GM20000 (cell line): ENCODE data around the gene BTBD2.

Source experiments
- DNase-seq: peaks from one replicate; pipeline ENCODE4 v3.0.0; 2012; ENCODE audit warnings: low spot score
- TF ChIP-seq, protein P1 (sequence below): IDR thresholded peaks from 2 replicates; pipeline ENCODE4 v1.5.1; 2012; ENCODE audit warnings: mild to moderate bottlenecking, control low read depth; ENCODE audit errors: extremely low read depth, missing control alignments

Gene BTBD2

DNA sequence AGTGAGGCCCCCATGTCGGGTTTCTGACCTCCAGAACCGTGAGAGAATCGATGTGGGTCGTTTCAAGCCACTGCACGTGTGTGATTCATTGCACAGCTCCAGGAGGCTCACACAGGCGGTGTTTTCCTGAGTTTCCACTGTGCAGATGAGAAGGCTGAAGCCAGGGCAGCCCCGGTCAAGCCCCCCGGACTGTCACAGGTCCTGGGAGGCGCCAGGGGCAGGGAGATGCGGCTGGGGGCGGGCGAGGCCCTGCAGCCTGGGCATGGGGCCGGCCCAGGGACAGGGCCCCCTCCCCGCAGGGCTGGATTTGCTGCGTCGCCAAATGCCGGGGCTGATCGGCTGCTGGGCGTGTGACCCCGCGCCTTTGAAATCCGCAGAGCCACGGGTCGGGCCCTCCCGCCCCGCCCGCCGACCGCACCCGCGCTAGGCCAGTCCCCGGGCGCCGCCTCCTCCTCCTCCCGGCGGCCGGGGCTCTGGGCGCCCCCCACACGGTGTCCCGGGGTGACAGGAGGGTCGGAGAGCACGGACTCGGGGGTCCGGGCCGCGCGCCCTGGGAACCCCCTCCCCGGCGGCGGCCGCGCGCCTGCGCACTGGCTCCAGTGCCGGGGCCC is 45.5 kb upstream of the BTBD2 start:
- no peak for DNase-seq

DNA sequence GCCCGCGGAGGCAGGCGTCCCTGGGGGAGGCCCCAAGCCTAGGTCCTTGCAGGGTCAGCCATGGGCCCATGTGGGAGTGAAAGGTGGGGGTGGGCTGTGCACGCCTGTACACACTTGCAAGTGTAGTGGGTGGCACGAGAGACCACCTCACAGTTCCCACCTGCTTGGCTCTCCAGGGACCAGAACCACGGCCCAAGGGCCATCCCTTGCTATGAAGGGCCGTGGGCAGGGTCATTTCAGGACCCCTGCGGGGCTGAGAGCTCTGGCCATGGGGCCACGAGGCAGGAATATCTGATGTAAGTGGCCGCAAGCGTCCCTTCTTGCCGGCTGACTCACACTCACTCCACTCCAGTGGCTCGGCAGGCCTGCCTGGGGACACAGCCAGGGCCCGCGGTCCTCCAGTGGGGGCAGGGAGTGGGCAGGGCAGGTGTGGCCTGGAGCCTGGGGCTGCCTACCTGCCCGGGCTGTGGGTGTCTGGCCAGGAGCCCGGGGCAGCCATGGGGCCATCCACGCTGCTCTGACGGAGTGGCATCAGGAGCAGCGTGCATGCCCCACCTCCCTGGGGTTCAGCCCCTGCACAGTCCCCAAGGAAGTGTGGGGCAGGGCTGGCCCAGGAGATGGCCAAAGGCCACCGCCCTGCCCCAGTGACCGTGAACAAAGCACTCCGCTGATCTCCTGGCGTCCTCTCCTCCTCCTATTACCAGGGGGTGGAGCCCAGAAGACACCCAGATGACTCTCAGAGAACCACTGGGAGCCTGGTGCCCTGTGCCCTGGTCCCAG is 44.1 kb upstream of the BTBD2 start:
- TF ChIP-seq, protein P1, sequence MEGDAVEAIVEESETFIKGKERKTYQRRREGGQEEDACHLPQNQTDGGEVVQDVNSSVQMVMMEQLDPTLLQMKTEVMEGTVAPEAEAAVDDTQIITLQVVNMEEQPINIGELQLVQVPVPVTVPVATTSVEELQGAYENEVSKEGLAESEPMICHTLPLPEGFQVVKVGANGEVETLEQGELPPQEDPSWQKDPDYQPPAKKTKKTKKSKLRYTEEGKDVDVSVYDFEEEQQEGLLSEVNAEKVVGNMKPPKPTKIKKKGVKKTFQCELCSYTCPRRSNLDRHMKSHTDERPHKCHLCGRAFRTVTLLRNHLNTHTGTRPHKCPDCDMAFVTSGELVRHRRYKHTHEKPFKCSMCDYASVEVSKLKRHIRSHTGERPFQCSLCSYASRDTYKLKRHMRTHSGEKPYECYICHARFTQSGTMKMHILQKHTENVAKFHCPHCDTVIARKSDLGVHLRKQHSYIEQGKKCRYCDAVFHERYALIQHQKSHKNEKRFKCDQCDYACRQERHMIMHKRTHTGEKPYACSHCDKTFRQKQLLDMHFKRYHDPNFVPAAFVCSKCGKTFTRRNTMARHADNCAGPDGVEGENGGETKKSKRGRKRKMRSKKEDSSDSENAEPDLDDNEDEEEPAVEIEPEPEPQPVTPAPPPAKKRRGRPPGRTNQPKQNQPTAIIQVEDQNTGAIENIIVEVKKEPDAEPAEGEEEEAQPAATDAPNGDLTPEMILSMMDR, result no peak

More for the DNA sequence above, 45.5 kb upstream of the BTBD2 start:
- TF ChIP-seq, protein P1, result no peak

DNA sequence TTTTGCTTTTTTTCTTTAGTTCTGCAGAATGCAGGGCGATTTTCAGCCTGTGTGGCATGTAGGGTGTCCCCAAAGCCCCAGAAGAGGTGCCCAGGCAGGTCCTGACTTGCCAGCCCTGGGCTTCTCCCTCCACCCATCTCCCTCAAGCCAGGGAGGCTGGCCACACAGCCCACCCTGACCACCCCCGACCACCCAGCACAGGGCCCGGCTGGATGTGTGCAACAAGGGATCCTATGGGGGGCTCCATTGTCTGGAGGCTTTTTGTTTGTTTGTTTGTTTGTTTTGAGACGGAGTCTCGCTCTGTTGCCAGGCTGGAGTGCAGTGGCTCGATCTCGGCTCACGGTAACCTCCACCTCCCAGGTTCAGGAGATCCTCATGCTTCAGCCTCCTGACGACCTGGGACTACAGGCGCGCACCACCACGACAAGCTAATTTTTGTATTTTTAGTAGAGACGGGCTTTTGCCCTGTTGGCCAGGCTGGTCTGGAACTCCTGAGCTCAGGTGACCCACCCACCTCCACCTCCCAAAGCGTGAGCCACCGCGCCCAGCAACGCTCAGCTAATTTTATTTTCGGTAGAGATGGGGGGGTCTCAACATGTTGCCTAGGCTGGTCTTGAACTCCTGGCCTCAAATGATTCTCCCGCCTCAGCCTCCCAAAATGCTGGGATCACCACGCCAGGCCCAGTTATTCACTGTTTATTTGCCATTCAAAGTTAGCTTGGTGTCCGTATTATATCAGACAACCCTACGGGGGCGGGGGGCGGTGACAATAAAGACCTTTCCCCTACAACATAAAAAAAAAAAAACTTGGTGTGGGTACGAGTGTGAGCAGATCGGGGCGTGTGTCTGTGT is 43.3 kb upstream of the BTBD2 start:
- no peak for DNase-seq
- TF ChIP-seq, protein P1, result no peak

More for the DNA sequence above, 44.1 kb upstream of the BTBD2 start:
- DNase-seq, result no peak

DNA sequence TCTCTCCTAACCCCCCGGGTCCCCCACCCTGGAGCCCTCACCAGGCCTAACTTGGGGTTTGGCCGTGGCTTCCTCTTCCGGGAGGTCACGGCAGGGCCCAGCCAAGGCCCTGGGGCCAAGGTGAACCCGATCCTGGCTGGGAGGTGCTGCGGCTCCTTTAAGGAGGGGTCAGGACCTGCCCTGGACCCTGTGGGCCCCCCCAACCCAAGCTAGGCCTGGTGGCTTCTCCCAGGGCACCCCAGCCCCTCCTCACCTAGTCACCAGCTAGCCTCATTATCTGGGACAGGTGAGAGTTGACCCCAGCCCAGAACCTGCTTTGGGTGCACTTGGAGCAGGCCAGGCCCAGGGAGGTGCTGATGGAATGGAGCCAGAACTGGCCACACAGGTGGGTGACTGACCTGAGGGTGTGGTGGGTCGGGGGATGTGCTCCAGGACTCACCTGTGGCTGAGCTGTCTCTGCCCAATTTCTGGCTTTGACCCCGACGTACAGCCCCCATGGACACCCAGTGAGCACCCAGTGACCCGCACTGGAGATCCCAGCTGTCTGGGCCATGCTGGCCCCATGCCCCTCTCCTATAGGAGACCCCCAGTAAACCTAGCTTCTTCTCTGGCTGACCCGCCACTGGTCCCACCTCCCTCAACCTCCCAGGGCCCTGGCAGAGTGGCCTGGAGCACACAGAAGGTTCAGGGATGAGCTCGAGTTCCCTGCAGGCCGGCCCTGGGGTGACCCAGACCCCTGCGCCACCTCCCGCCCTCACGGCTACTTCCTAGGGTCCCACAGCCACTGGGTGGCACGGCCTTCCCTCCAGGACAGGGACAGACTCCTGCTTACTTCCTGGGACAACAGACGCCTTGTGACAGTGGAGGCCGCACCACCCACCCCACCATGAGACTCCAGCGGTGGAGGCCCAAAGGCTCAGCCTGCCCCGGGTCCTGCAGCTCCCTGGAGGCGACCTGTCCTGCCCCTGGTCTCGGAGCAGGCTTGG is 42.3 kb upstream of the BTBD2 start:
- no peak for DNase-seq
- TF ChIP-seq, protein P1, result no peak

DNA sequence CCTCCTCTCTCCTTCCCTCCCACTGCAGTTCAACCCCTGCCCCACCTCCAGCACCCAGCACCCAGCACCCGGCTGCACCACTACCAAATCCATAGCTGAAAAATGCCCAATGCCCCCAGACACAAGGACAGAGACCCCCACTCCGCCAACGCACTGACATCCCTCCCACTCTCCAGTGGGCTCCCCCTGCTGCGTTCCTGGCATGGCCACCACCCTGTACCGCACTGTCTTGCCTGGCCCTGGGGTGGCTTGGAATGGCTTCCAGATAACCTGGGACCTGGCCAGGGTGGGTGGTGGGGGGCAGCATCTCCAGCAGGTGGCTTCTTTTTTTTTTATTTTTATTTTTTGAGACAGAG is 41.3 kb upstream of the BTBD2 start:
- TF ChIP-seq, protein P1, result no peak
- no peak for DNase-seq

DNA sequence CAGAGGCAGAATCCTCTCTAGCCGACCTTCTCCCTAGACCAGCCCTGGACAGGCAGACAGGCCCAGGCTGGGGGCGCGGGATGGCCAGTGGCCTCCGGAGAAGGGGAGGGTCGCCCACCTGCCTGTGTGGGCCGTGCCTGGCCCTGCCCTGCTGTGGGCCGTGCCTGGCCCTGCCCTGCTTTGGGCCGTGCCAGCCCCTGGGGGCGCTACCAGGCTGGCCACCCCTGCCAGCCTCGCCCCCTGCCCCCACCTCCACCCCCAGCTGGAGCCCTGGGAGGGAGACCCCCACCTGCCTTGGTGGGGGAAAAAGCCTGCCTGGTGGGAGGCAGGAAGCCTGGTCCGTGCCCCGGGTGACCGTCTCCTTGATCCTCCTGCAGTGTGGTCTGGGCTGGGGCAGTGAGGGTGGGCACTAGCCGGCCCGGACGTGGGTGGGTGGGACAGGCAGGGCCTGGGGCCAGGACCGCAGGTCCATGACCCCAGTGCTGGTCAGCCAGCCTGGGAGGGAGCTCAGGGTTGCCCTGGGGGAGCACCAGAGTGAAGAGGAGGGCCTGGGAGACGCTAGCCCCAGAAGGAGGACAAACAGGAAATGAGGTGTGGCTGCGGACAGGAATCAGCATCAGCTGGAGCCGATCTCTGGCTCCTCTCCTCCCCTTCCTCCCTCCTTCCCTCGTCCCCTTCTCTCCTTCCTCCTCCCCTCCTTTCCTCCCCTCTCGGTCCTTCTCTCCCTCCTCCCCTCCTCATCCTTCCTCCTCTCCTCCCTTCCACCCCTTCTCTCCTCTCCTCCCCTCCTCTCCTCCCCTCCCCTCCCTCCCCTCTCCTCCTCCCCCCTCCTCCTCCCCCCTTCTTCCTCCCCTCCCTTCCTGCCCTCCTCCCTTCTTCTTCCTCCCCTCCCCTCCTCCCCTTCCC is 40.7 kb upstream of the BTBD2 start:
- no peak for DNase-seq
- TF ChIP-seq, protein P1, result no peak
